Measurements from ENCODE around the gene PTGR2.
"Not testable (repeated sequence)": the region's sequence is repeated elsewhere in the genome, so short reads cannot be mapped to it uniquely, and the experiment has no call there.

Gene PTGR2

GRCh38 chr14:73825551-73826188 lies 26.0 kb upstream of the PTGR2 start:
- H3K27me3 ChIP-seq (ENCODE audit: control insufficient read depth in 1 of 2, insufficient read depth in 1 of 2, low read length in 2 of 2): no peaks in the 10 kb centered on the region
- no peak overlapping the region for H2BK120ac ChIP-seq (ENCODE audit: low read depth, low read length)
- H3K36me3 ChIP-seq (ENCODE audit: control insufficient read depth in 1 of 2, insufficient read depth in 2 of 2, low read depth in 1 of 2, low read length in 2 of 2): no peaks in the 10 kb centered on the region
- H3K4me2 ChIP-seq (ENCODE audit: low read length, poor library complexity, severe bottlenecking): no peak overlapping the region
- peak; percentile 81 for DNase-seq
- H3K23ac ChIP-seq (ENCODE audit: low read length in 2 of 2): no peak overlapping the region
- H3K9me3 ChIP-seq (ENCODE audit: control insufficient read depth, low read length): no peaks in the 10 kb centered on the region
- no peak overlapping the region for H2AFZ ChIP-seq (ENCODE audit: low read depth, low read length)
- no peak overlapping the region for H2AK5ac ChIP-seq (ENCODE audit: low read length, severe bottlenecking)
- no peak overlapping the region for H2BK5ac ChIP-seq (ENCODE audit: low read depth, low read length, poor library complexity, severe bottlenecking)
- WGBS: under 1% methylated on average over 5 of the region's 7 CpGs
- no peak overlapping the region for H3K4me3 ChIP-seq (ENCODE audit: insufficient read depth in 1 of 2, low read depth in 1 of 2, low read length in 2 of 2)
- H3K79me1 ChIP-seq (replicated peaks; ENCODE audit: low read length, poor library complexity, severe bottlenecking): no peaks in the 10 kb centered on the region
- H4K91ac ChIP-seq (ENCODE audit: low read length): no peak overlapping the region
- H3K14ac ChIP-seq (ENCODE audit: low read length in 2 of 2): no peak overlapping the region
- H2BK15ac ChIP-seq (ENCODE audit: low read depth, poor library complexity, severe bottlenecking): no peak overlapping the region
- H3K18ac ChIP-seq (ENCODE audit: low read depth in 1 of 2, low read length in 2 of 2): no peak overlapping the region
- no peak overlapping the region for H4K8ac ChIP-seq (ENCODE audit: low read length)
- no peak overlapping the region for H3K4ac ChIP-seq (ENCODE audit: low read depth in 1 of 2, low read length in 2 of 2)
- H3K9ac ChIP-seq (ENCODE audit: low read length): peak overlapping the region; percentile 70
- H3K27ac ChIP-seq (ENCODE audit: low read length, poor library complexity, severe bottlenecking): no peak overlapping the region
- H2BK12ac ChIP-seq (ENCODE audit: low read length in 2 of 2): no peak overlapping the region
- peaks cover 16% of the 10 kb centered on the region for H3K4me1 ChIP-seq (ENCODE audit: control insufficient read depth, insufficient read depth, low read depth, low read length)

- WGBS: 82% methylated on average over 5 of the region's 7 CpGs
- H2BK120ac ChIP-seq (ENCODE audit: low read depth, low read length); H3K9me3 ChIP-seq (ENCODE audit: control insufficient read depth, low read length): not testable (repeated sequence)
Measured at GRCh38 chr14:73827190-73827589, 24.4 kb upstream of the PTGR2 start.

GRCh38 chr14:73829071-73829470 lies 22.6 kb upstream of the PTGR2 start:
- Histone ChIP-seq H3K4me3 (ENCODE audit: insufficient read depth in 1 of 2, low read depth in 1 of 2, low read length in 2 of 2) (no peak overlapping the region), H3K27me3 (ENCODE audit: control insufficient read depth in 1 of 2, insufficient read depth in 1 of 2, low read length in 2 of 2) (no peaks in the 10 kb centered on the region), H3K36me3 (ENCODE audit: control insufficient read depth in 1 of 2, insufficient read depth in 2 of 2, low read depth in 1 of 2, low read length in 2 of 2) (no peaks in the 10 kb centered on the region), H3K9ac (ENCODE audit: low read length) (no peak overlapping the region), H3K27ac (ENCODE audit: low read length, poor library complexity, severe bottlenecking) (peak overlapping the region; percentile 94), H3K4me2 (ENCODE audit: low read length, poor library complexity, severe bottlenecking) (no peak overlapping the region), H4K8ac (ENCODE audit: low read length) (no peak overlapping the region), H3K18ac (ENCODE audit: low read depth in 1 of 2, low read length in 2 of 2) (no peak overlapping the region), H4K91ac (ENCODE audit: low read length) (no peak overlapping the region), H3K14ac (ENCODE audit: low read length in 2 of 2) (no peak overlapping the region), H3K4me1 (ENCODE audit: control insufficient read depth, insufficient read depth, low read depth, low read length) (peaks cover 26% of the 10 kb centered on the region), H2BK120ac (ENCODE audit: low read depth, low read length) (no peak overlapping the region), H2AK5ac (ENCODE audit: low read length, severe bottlenecking) (peak overlapping the region; percentile 87), H3K9me3 (ENCODE audit: control insufficient read depth, low read length) (no peaks in the 10 kb centered on the region), H2BK15ac (ENCODE audit: low read depth, poor library complexity, severe bottlenecking) (no peak overlapping the region), H3K4ac (ENCODE audit: low read depth in 1 of 2, low read length in 2 of 2) (no peak overlapping the region), H3K79me1 (replicated peaks; ENCODE audit: low read length, poor library complexity, severe bottlenecking) (no peaks in the 10 kb centered on the region), H2AFZ (ENCODE audit: low read depth, low read length) (no peak overlapping the region), H2BK12ac (ENCODE audit: low read length in 2 of 2) (no peak overlapping the region), H2BK5ac (ENCODE audit: low read depth, low read length, poor library complexity, severe bottlenecking) (no peak overlapping the region), H3K23ac (ENCODE audit: low read length in 2 of 2) (no peak overlapping the region)
- WGBS: 100% methylated on average over 2 of the region's 4 CpGs
- no peak for DNase-seq

More at GRCh38 chr14:73827190-73827589, 24.4 kb upstream of the PTGR2 start:
- H3K36me3 ChIP-seq (ENCODE audit: control insufficient read depth in 1 of 2, insufficient read depth in 2 of 2, low read depth in 1 of 2, low read length in 2 of 2); H4K8ac ChIP-seq (ENCODE audit: low read length); H3K4me2 ChIP-seq (ENCODE audit: low read length, poor library complexity, severe bottlenecking); H3K18ac ChIP-seq (ENCODE audit: low read depth in 1 of 2, low read length in 2 of 2); H3K23ac ChIP-seq (ENCODE audit: low read length in 2 of 2); H2BK5ac ChIP-seq (ENCODE audit: low read depth, low read length, poor library complexity, severe bottlenecking); H3K79me1 ChIP-seq (replicated peaks; ENCODE audit: low read length, poor library complexity, severe bottlenecking); H3K14ac ChIP-seq (ENCODE audit: low read length in 2 of 2); H4K91ac ChIP-seq (ENCODE audit: low read length); H3K9ac ChIP-seq (ENCODE audit: low read length); H3K4me3 ChIP-seq (ENCODE audit: insufficient read depth in 1 of 2, low read depth in 1 of 2, low read length in 2 of 2); H3K27ac ChIP-seq (ENCODE audit: low read length, poor library complexity, severe bottlenecking); H3K27me3 ChIP-seq (ENCODE audit: control insufficient read depth in 1 of 2, insufficient read depth in 1 of 2, low read length in 2 of 2); H2BK12ac ChIP-seq (ENCODE audit: low read length in 2 of 2); DNase-seq; H2BK15ac ChIP-seq (ENCODE audit: low read depth, poor library complexity, severe bottlenecking); H2AFZ ChIP-seq (ENCODE audit: low read depth, low read length); H3K4ac ChIP-seq (ENCODE audit: low read depth in 1 of 2, low read length in 2 of 2): not testable (repeated sequence)
- H2AK5ac ChIP-seq (ENCODE audit: low read length, severe bottlenecking): peak overlapping the region; percentile 62
- peaks cover 18% of the 10 kb centered on the region for H3K4me1 ChIP-seq (ENCODE audit: control insufficient read depth, insufficient read depth, low read depth, low read length)

GRCh38 chr14:73829526-73830431 lies 21.9 kb upstream of the PTGR2 start:
- H2BK15ac ChIP-seq (ENCODE audit: low read depth, poor library complexity, severe bottlenecking): no peak overlapping the region

More at GRCh38 chr14:73829526-73830431, 21.9 kb upstream of the PTGR2 start:
- Histone ChIP-seq H2BK5ac (ENCODE audit: low read depth, low read length, poor library complexity, severe bottlenecking) (peak overlapping the region; percentile 48), H2BK120ac (ENCODE audit: low read depth, low read length) (no peak overlapping the region), H3K14ac (ENCODE audit: low read length in 2 of 2) (no peak overlapping the region), H3K18ac (ENCODE audit: low read depth in 1 of 2, low read length in 2 of 2) (no peak overlapping the region), H3K9me3 (ENCODE audit: control insufficient read depth, low read length) (no peaks in the 10 kb centered on the region), H3K9ac (ENCODE audit: low read length) (peak overlapping the region; percentile 40), H3K4me3 (ENCODE audit: insufficient read depth in 1 of 2, low read depth in 1 of 2, low read length in 2 of 2) (no peak overlapping the region), H3K4ac (ENCODE audit: low read depth in 1 of 2, low read length in 2 of 2) (no peak overlapping the region), H3K4me2 (ENCODE audit: low read length, poor library complexity, severe bottlenecking) (no peak overlapping the region), H3K36me3 (ENCODE audit: control insufficient read depth in 1 of 2, insufficient read depth in 2 of 2, low read depth in 1 of 2, low read length in 2 of 2) (no peaks in the 10 kb centered on the region), H2BK12ac (ENCODE audit: low read length in 2 of 2) (no peak overlapping the region), H3K27ac (ENCODE audit: low read length, poor library complexity, severe bottlenecking) (peak overlapping the region; percentile 94), H2AFZ (ENCODE audit: low read depth, low read length) (no peak overlapping the region), H2AK5ac (ENCODE audit: low read length, severe bottlenecking) (peak overlapping the region; percentile 87), H4K8ac (ENCODE audit: low read length) (peak overlapping the region; percentile 4), H3K23ac (ENCODE audit: low read length in 2 of 2) (no peak overlapping the region), H3K27me3 (ENCODE audit: control insufficient read depth in 1 of 2, insufficient read depth in 1 of 2, low read length in 2 of 2) (no peaks in the 10 kb centered on the region), H3K4me1 (ENCODE audit: control insufficient read depth, insufficient read depth, low read depth, low read length) (peaks cover 29% of the 10 kb centered on the region), H3K79me1 (replicated peaks; ENCODE audit: low read length, poor library complexity, severe bottlenecking) (no peaks in the 10 kb centered on the region), H4K91ac (ENCODE audit: low read length) (peak overlapping the region; percentile 39)
- peak; percentile 58 for DNase-seq
- WGBS: 78% methylated on average over 9 of the region's 9 CpGs
